Ishikawa (cell line): ENCODE results near the gene MYH3.

Experiments
- CEBPB ChIP-seq: IDR thresholded peaks from 2 replicates; pipeline ENCODE4 v1.6.1; 2012
- EGR1 ChIP-seq: IDR thresholded peaks from 2 replicates; pipeline ENCODE4 v1.6.1; 2012
- EP300 ChIP-seq: IDR thresholded peaks from 2 replicates; pipeline ENCODE4 v1.6.1; 2012; ENCODE audit warnings: borderline replicate concordance
- FOXM1 ChIP-seq: IDR thresholded peaks from 2 replicates; pipeline ENCODE4 v1.6.1; 2012; ENCODE audit warnings: low read depth, borderline replicate concordance
- RAD21 ChIP-seq: IDR thresholded peaks from 2 replicates; pipeline ENCODE4 v1.6.1; 2012; ENCODE audit warnings: low read depth
- REST ChIP-seq: IDR thresholded peaks from 2 replicates; pipeline ENCODE4 v1.6.1; 2012; ENCODE audit warnings: low read depth, mild to moderate bottlenecking
- TAF1 ChIP-seq: IDR thresholded peaks from 2 replicates; pipeline ENCODE4 v1.6.1; 2012; ENCODE audit warnings: low read depth, mild to moderate bottlenecking
- TCF12 ChIP-seq: IDR thresholded peaks from 2 replicates; pipeline ENCODE4 v1.6.1; 2012; ENCODE audit warnings: low read depth
- TEAD4 ChIP-seq: IDR thresholded peaks from 2 replicates; pipeline ENCODE4 v1.6.1; 2012
- USF1 ChIP-seq: IDR thresholded peaks from 2 replicates; pipeline ENCODE4 v1.6.1; 2012
- YY1 ChIP-seq: IDR thresholded peaks from 2 replicates; pipeline ENCODE4 v1.6.1; 2012; ENCODE audit warnings: low read depth
- ZBTB7A ChIP-seq: IDR thresholded peaks from 2 replicates; pipeline ENCODE4 v1.6.1; 2012; ENCODE audit warnings: low read depth
- TF ChIP-seq, protein P1 (sequence below): IDR thresholded peaks from 2 replicates; pipeline ENCODE4 v1.6.1; 2012

DNA sequence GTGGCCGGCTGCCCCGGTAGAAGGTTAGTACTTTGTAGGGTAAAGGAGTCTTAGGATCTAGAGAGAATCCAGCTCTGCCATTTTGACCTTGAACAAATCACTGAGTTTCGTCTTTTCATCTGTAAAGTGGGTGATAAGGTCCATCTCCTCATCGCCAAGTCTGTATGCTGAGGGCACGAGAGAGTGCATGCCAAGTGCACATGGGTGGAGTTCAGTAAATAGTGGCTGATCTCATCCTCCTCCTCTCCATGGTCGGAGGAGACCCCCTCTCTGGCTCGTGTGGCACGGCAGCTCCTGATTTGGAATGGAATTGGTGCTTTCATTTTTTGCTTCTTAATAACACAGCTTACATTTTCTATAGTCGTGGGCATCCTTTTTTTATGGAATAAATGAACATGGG is 30.7 kb downstream of the MYH3 start:
- TF ChIP-seq CEBPB (no peak), FOXM1 (no peak), EGR1 (no peak), TAF1 (no peak), YY1 (no peak), EP300 (no peak), RAD21 (no peak), TEAD4 (no peak), USF1 (no peak), REST (no peak), TCF12 (no peak), ZBTB7A (no peak)
- TF ChIP-seq, protein P1, sequence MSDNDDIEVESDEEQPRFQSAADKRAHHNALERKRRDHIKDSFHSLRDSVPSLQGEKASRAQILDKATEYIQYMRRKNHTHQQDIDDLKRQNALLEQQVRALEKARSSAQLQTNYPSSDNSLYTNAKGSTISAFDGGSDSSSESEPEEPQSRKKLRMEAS = no peak
